ENCODE results near the gene UROD. TPM values are rescaled to one million over a fixed set of nuclear protein-coding genes. Genes with fewer than 3 reads are reported as not detected.

UROD gene
- total RNA-seq, 4 donors from 2014 or later: 76.4 to 104 (median 88.9) TPM

DNA sequence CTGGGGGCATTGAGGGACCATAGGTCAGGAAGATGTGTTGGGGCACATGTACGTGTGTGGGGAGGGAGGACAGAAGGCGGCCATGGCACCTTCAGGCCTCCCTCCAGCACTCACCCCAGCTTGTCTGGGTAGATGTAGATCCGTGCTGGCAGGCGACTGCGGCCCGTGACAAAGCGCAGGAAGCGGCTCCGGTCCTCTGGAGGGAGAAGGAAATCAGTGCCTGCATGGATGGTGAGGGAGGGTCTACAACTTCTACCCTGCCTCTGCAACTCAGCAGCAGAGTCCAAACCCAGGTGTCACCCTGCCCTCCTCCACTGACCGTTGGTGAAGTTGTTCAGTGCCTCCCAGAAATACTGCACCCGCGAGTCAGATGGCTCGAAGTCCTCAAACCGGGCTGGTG is 8.3 kb upstream of the UROD start:
- intact Hi-C loops (cut with DNase I; ENCODE audit: low total_unique reads): no loop called here
- H3K27me3 ChIP-seq: no peaks in the 10 kb centered on the region
- H3K36me3 ChIP-seq: no peaks in the 10 kb centered on the region
- no peak overlapping the region for H3K27ac ChIP-seq
- no peaks in the 10 kb centered on the region for H3K9me3 ChIP-seq
- no peak for TF ChIP-seq POLR2A (IDR thresholded peaks at IDR 0.05)
- TF ChIP-seq, protein P1, sequence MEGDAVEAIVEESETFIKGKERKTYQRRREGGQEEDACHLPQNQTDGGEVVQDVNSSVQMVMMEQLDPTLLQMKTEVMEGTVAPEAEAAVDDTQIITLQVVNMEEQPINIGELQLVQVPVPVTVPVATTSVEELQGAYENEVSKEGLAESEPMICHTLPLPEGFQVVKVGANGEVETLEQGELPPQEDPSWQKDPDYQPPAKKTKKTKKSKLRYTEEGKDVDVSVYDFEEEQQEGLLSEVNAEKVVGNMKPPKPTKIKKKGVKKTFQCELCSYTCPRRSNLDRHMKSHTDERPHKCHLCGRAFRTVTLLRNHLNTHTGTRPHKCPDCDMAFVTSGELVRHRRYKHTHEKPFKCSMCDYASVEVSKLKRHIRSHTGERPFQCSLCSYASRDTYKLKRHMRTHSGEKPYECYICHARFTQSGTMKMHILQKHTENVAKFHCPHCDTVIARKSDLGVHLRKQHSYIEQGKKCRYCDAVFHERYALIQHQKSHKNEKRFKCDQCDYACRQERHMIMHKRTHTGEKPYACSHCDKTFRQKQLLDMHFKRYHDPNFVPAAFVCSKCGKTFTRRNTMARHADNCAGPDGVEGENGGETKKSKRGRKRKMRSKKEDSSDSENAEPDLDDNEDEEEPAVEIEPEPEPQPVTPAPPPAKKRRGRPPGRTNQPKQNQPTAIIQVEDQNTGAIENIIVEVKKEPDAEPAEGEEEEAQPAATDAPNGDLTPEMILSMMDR (IDR thresholded peaks at IDR 0.05): no peak
- H3K4me1 ChIP-seq: no peaks in the 10 kb centered on the region
- no peak for DNase-seq
- H3K4me3 ChIP-seq: no peak overlapping the region

DNA sequence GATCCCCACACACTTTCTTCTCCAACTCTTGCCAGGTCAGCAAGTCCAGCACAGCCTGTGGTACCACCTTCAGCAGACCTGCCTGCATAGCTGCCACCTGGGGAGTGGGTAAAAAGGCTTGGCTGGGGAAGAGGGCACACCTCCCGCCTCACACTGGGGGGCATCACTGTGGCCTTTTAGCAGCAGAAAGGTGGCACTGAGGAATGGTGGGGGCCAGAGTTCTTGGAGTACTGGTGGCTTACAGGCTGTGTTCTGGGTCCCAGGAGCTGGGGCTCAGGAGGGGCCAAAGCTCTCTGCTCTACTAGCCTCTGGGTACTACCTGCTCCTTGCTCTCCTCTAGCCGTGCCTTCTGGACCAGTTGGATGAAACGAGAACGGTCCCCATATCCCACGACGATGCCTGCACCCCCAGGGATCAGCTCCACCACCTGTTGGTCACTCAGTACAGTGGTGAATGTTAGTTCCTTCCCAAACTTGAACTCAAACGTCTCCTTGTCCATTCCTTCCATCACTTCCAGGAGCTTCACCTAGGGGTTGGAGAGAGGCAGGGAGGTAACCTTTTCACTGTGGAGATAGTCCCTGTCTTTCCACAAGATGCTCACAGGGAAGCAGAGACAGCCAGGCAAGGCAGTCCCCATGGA is 7.7 kb upstream of the UROD start:
- TF ChIP-seq, protein P1 (IDR thresholded peaks at IDR 0.05): no peak
- TF ChIP-seq POLR2A (IDR thresholded peaks at IDR 0.05): no peak
- H3K27me3 ChIP-seq: no peaks in the 10 kb centered on the region
- no peak overlapping the region for H3K27ac ChIP-seq
- DNase-seq: no peak
- H3K36me3 ChIP-seq: no peaks in the 10 kb centered on the region
- intact Hi-C loops (cut with DNase I; ENCODE audit: low total_unique reads): no loop called here
- H3K4me1 ChIP-seq: peaks cover 0 to 1% of the 10 kb centered on the region in 2 donors
- no peak overlapping the region for H3K4me3 ChIP-seq
- no peaks in the 10 kb centered on the region for H3K9me3 ChIP-seq

DNA sequence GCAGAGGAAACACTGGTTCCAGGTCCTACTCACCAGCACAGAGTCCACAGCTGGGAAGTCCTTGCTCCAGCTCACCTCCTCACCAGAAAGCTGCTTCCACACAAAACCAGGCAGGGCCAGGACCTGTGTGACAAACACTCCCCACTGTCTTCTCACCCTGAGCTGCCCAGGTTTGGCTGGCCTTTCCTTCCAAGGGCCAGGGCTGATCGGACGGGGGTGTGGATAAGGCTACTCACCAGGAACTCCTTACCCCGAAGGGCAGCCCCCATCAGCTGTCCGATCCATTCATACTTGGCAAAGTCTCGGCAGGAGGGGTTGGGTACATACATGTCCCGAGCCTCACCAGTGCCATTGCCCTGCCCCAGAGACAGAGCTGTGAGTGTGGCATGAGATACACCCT is 6.3 kb upstream of the UROD start:
- H3K27ac ChIP-seq: no peak overlapping the region
- no peak for DNase-seq
- H3K4me1 ChIP-seq: peaks cover 0 to 11% of the 10 kb centered on the region in 2 donors
- no peaks in the 10 kb centered on the region for H3K27me3 ChIP-seq
- no peaks in the 10 kb centered on the region for H3K9me3 ChIP-seq
- intact Hi-C loops (cut with DNase I; ENCODE audit: low total_unique reads): no loop called here
- H3K4me3 ChIP-seq: no peak overlapping the region
- no peak for TF ChIP-seq POLR2A (IDR thresholded peaks at IDR 0.05)
- TF ChIP-seq, protein P1 (IDR thresholded peaks at IDR 0.05): no peak
- H3K36me3 ChIP-seq: no peaks in the 10 kb centered on the region

DNA sequence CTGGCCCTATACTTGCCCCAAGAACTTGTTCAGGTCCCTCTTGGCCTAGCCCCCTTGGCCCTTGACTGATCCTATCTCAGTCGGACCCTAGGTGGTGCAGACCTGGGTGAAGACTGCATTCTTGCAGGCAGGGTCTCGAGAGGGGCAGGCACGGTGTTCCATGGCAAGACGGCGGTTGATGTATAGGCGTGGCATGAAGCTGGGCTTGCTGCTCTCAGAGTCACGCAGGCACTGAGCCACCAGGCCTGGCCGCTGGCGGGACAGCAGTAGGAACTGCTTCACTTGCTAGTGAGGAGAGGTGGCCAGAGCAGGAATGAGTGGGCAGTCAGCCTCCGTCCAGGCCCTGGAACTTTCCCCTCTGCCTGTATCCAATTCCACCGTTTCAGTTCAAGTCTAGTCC is 4.7 kb upstream of the UROD start:
- TF ChIP-seq POLR2A (IDR thresholded peaks at IDR 0.05): no peak
- TF ChIP-seq, protein P1 (IDR thresholded peaks at IDR 0.05): no peak
- H3K27ac ChIP-seq: no peak overlapping the region
- DNase-seq: no peak
- no peaks in the 10 kb centered on the region for H3K36me3 ChIP-seq
- H3K27me3 ChIP-seq: no peaks in the 10 kb centered on the region
- H3K4me3 ChIP-seq: no peak overlapping the region
- H3K4me1 ChIP-seq: peaks cover 0 to 11% of the 10 kb centered on the region in 2 donors
- H3K9me3 ChIP-seq: no peaks in the 10 kb centered on the region
- intact Hi-C loops (cut with DNase I; ENCODE audit: low total_unique reads): no loop called here

DNA sequence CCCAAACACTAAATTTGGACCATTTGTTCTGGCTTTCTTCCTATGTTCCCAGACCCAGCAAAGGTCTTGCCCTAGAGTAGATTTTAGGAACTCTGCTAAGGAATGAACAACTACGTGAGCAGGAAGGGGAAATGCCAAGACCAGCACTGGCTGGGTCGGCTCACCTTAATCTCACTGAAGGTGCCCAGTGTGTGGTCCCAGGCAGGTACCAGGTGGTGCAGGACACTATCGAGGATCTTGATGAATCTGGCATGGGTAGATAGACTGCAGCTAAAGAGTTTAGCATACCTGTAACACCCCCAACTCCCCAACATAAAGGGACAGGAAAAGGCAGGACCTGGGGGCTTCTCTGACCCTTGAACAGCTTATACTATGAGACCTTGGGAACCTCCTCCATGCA is 4.0 kb upstream of the UROD start:
- intact Hi-C loops (cut with DNase I; ENCODE audit: low total_unique reads): no loop called here

More for the DNA sequence above, 4.0 kb upstream of the UROD start:
- TF ChIP-seq, protein P1 (IDR thresholded peaks at IDR 0.05): no peak
- TF ChIP-seq POLR2A (IDR thresholded peaks at IDR 0.05): no peak
- no peaks in the 10 kb centered on the region for H3K27me3 ChIP-seq
- H3K36me3 ChIP-seq: no peaks in the 10 kb centered on the region
- no peak overlapping the region for H3K27ac ChIP-seq
- H3K4me3 ChIP-seq: no peak overlapping the region
- DNase-seq: no peak
- H3K4me1 ChIP-seq: peaks cover 0 to 11% of the 10 kb centered on the region in 2 donors
- H3K9me3 ChIP-seq: no peaks in the 10 kb centered on the region
